Hematopoietic multipotent progenitor cell treated with erythropoietin and hydrocortisone succinate and interleukin-3 and kit ligand, for 8 days (in vitro differentiated cells): Measurements from ENCODE around the gene TSPAN17.

ENCODE experiments used
- DNase-seq: peaks from one replicate; pipeline ENCODE4 v3.0.0-alpha.2; 2015

TSPAN17 gene

DNA sequence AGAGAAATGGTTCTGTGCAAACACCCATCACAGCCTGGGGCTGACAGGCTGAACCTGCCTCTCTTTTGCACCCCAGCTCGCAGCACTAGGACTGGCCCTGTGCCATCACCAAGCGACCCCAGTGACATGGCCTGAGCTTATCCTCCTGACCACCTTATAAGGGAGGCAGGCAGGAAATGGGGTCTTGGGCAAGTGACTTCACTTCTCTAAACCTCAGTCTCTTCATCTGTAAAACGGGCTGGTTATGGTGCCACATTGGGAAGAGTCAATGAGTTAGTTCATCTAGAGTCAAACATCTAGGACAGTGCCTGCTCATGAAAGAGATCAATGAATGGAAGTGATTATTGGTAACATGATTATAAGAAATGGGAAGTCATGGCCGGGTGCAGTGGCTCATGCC is 23.1 kb upstream of the TSPAN17 start:
- DNase-seq = no peak

DNA sequence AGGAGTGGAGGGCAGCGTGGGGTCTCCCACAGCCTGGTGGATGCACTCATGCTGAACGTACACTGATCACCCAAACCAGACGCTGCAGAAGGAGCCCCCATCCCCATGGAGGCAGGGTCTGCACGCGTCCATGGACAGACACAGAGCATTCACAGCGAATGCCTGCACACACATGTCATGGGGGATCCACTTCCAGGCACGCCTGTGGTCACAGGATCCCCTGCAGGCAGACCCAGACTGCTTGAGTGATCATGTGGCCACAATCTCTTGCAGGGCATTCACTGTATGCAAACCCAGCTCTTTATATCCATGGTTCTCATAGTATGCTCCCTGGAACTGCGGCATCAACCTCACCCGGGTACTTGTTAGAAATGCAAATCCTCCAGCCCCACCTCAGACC is 22.3 kb upstream of the TSPAN17 start:
- no peak for DNase-seq

DNA sequence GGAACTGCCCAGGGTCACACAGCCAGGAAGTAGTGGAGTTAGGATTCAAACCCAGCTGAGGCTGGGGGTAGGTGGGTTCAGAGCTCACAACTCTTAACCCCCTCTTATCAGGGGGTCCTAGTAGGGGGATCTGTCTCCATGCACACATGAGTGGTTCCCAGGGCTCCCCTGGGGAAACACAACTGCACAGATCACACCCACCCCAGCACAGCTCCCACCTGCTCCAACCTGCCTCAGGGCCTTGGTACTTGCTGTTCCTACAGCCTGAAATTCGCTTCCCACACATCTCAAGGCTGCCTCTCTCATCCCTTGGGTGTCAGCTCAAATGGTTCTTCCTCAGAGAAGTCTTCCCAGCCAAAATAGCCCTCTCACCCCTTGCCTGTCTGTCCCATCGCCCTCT is 21.8 kb upstream of the TSPAN17 start:
- no peak for DNase-seq

DNA sequence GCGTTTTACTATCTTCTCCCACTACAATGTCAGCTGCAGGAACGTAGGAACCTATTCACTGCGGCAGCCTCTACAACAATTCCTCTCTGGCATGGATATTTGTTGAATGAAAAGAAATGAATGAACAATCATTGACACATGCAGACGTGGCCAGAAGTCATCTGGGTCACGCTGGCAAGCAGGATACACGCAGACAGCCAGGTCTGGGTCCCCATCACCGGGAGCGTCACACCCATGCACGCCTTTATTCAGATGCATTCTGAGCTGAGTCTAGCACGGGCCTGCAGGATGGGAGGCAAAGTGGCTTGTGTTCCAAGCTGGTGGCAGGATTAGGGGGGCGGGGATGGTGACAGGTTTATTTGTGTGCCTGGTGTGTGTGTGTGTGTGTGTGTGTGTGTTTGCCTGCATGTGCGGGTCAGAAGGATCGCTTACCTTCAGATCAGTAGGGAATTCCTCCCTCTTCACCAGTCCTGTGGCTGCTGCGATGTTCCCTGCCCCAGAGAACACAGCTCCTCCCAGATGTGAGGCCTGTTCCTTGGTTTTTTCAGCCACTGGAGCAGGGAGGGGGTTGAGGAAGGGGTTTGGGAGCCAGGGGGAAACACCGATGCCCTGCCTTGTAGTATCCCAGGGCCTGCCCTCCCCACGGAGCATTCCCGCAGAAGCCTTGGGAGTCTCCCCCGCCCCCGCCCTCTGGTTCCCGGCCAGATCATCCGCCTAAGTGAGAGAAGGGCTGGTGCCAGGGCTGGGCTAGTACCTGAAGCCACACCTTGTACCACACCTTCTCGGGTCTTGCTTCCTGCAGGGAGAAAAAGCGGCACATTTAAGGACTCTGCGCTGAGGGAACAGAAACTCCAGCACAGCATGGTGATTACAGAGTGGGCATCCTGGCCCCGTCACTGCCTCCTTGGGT is 21.1 kb upstream of the TSPAN17 start:
- DNase-seq = no peak

DNA sequence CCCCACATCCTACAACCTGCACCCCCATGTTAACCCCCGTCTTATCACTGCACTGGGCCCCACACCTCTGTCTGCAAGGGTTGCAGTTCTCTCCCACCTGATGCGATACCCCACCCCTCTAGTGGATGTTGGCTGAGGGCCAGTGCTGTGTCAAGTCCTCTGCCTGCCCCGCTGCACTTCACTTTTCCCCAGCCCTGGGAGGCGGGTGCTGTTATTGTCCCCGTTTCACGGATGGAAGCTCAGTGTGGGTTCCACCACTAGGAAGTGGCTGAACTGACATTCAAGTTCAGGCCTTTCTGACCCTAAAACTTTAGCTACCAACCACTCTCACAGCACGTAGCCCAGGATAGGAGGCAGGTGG is 20.4 kb upstream of the TSPAN17 start:
- DNase-seq = no peak

DNA sequence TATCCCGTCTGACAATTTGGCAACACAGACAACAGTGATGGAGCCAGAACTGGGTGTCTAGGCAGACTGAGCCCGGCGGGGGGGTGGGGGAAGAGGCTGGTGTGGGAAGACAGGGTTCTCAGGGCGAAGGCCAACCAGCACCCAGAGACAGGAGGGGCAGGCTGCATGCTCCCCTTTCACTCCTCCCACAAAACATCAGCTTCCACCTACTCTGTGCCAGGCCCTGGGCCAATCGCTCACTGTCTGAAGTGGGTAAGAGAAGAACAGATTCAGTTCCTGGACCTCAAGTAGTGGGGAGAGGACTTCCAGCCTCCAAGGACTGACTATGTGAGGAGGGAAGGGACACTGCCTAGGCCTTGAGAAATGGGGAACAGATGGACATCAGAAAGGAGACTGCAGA is 19.7 kb upstream of the TSPAN17 start:
- DNase-seq = no peak

DNA sequence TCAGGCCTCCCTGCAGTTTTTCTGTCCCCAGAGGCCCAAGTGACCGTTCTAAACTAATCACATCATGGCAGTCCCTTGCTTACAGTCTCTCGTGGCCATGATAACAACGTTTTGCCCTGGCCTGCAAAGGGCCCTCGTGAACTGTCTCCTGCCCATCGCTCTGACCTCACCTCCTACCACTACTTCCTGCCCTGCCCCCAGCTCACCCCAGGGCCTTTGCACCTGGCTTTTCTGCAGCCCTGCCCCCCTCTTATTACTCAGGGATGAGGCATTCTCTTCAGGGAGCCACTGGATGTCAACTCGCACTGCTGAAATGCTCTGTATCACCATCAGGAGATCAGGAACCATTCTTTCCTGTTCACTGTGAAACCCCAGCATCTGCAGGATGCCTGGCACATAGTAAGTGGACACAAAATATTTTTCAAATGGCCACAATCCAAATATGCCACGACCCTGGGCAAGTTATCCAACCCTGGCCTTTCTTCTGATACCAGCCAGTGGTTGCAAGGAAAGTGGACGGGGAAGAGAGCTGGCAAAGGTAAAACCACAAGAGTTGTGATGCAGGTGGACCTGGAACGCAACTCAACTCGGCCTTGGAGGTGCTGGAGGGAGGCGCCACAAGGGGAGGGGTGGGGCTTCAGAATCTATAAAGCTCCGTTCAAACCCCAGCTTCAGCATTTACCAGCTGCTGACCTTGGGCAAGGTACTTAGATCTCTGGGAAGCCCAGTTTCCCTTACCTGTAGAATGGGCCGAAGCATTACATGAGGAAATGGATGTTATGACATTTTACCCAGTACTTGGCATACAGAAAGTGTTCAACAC is 18.7 kb upstream of the TSPAN17 start:
- no peak for DNase-seq

DNA sequence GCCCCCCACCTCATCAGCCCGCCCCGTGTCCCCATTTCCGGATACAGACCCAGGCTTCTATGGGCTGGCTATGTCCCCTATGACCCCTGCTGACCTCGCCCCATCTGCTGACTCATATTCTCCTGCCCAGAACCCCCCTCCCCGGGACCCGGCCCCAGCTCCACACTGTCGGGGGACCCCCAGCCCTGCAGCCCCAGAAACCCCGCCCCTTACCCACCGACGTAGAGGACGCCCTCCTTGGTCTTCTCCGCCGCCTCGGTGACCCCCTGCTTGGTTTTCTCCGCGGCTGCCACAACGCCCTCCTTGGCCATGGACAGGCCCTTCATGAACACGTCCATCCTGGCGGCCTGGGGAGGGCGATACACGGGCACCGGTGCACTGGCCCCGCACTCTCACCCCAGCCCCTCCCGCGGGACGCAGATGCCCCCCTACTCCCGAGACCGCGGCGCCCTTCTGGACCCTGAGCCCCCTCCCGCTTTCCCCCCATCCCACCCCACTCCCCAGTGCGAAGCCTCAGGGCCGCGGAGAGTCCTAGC is 17.9 kb upstream of the TSPAN17 start:
- no peak for DNase-seq

DNA sequence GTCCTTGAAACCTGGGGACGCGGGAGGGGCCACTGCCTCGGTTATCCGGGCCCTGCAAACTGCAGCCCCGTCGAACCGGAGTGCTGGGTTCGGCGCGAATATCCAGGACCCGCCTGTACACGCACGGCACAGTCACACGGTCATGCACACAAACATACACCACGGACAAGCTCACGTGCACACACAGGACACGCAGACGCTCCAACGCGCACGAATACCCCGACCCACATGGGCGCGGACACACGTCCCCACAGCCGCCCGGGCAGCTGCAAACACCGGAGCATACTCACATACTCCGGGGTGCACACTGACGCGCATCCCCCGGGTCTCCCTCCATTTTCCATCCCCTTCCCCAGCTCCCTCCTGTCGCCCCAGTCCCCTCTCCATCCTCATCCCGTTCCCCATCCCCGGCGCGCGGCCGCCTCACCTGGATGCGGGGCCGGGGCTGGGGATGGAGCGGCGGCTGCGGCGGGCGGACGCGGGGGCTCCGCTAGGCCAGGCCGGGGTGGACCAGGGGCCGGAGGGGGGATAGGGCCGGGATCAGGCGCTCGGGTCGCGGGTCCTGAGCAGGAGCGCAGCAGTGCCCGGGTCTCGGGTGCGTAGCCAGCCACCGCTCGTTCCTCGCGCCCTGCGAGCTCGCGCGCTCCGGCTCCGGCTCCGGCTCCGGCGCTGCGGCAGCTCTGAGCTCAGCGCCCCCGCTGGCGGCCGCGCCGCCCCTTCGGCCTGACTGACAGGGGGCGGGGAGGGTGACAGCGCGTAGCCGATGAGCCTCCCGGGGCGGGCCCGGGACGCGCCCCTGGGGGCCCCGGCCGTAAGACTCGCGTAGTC is 17.2 kb upstream of the TSPAN17 start, which contains the start of the genes EIF4E1B and SNCB:
EIF4E1B (plus strand) TSS at position 823 of the 828 bp plus-strand sequence. CDS start 12,113 bp downstream, outside the sequence.
SNCB (minus strand) TSS at position 682 of the 828 bp plus-strand sequence. CDS start 880 bp downstream, outside the sequence.
- no peak for DNase-seq

DNA sequence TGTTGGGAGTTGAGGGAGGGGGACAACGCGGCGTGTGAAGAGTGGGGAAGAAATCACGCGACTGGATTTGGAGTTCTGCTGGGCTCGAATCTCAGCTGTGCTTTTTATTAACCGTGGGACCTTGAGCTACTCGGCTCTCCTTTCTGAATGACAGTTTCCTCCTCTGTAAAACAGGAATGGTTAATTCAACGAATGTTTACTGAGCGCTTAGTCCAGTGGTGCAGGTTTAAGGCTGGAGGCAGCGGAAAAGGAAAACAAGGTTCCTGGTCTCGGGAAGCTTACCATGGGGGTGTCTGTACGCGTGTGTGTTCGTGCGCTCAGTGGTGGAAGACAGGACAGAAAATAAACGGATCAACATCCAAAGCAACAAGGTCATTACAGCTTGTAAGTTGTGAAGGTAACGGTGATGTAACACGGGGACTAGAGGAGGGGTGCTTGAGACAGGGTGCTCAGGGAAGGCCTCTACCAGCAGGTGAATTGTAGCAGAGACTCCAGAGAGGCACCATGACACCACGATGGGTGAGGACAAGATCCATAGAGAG is 16.5 kb upstream of the TSPAN17 start:
- DNase-seq = no peak

DNA sequence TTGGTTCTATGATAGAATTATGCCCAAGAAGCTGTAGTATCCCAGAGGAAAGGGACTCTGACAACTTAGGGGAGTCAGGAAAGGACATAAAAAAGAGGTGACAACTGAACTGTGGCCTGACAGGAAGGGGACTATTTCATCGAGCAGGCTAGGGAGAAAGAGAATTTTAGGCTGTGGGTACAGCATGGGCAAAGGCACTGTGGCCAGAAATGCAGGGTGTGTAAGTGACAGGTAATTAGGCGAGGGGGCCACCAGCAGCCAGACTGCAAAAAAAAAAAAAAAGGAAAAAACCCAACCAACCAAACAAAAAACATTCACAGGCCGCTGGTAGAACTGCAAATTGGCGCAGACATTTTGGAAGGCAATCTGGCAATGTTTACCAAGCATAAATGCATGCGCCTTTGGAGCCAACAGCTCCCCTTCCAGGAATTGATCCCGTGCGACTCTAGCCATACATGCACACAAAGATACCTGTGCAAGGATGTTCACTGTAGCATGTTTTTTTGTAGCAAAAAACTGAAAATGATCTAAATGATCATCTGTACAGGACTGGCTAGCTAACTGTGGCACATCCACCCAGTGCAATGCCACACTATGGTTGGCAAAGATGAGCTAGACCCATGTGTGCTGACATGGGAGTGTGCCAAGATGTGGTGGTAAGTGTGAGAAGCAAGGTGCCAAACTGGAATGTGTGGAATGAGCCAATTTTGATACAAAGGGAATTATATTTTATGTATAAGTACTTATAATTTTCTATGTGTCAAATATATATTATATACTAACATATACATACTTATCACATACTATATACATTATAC is 15.7 kb upstream of the TSPAN17 start:
- DNase-seq = no peak

DNA sequence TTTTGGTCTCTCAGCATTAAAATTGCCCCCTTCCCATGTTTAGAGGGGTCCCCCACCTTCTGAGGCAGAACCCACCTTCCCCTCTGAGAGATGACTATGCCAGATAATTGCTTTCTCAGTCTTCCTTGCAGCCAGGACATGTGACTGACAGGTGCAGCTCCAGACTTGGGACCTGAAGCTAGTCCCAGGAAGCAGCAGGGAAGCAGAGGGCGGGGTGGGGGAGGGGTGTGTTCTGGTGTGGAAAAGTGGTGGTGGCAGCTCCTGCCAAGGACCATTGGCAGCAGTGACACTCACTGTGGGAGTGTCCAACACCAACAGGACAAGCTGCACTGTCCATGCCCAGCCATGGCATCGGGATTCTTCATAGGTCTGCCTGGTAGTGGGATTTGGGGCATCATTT is 14.5 kb upstream of the TSPAN17 start:
- DNase-seq = no peak

DNA sequence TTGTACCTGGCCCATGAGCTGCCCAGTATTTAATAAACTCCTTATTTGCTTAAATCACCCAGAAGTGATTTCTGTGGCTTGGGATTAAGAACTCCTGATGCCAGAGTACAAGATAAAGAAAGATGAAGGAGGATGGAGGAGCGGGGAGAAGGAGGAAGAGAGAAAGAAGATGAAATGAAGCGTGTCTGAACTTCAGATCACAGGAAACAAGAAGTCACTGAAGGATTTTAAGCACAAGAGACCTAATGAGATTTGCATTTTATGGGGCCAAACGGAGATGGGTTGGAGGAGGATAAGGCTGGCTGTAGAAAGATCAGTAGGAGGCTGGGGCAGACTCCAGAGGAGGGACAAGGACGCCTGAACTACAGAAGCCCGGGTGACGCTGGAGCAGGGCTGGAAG is 13.7 kb upstream of the TSPAN17 start:
- no peak for DNase-seq

DNA sequence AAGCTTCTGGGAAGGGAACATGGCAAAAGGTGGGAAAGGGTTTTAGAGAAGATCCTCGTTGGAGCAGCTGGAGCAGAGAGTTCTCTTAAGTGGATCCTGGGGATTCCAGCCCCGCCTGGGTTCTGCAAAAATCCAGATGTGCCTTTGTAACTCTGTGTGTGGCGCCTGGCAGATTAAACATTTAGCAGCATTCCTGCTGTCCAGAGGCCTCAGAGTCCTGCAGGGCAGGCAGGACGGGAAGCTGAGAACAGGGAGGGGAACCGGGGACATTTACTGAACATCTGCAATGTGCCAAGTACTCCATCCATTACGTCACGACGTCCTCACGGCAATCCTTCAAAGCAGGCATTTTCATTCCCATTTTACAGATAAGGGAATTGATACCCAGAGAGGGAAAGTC is 10.9 kb upstream of the TSPAN17 start:
- no peak for DNase-seq

DNA sequence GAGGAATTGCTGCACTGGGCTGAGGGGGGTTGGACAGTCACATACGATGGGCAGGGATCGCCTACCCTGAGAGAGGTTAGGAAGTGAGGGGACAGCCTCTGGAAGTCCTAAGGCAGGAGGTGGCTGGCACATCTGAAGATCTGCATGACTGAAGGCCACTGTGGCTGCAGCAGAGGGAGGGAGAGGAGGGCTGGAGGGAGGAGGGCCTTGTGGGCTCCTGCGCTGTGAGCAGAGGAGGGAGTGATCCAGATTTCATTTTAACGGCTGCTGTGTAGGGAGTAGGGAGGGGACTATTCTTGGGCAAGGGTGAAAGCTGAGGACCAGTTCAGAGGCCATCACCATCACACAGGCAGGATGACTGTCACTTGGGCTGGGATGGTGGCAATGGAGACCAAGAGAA is 9.7 kb upstream of the TSPAN17 start:
- DNase-seq = no peak

DNA sequence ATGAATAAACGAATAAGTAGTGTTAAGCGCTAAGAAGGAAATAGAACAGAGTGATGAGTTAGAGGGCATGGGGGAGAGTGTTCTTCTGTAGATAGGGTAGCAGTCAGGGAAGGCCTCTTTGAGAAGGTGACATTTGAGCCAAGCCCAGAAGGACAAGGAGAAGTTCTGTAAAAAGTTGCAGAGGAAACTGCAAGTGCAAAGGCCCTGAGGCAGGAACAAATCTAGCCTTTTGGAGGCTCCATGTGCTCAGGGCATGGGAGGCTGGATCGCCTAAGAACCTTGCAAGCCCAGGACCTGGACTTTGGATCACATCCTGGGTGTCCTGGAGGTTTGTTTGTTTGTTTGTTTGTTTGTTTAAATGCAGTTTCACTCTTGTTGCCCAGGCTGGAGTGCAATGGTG is 8.8 kb upstream of the TSPAN17 start:
- no peak for DNase-seq

DNA sequence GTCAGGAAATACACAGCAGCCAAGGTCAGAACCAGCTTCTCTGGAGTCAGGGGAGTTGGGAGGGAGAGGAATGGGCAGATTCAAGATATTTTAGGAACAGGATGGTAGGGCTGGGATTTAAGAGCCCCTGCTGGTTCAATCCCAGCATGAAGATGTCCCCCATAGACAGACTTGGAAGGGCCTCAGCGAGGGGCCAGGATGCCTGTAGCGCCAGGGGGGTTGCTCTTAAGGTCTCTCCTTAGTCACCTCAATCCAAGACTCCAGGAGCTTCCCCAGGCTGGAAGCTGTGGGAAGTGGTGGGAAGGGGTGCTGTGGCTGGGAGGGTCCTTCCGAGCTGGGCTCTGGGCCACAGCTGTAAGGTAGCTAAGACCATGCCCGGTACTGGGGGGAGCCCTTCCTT is 8.1 kb upstream of the TSPAN17 start:
- no peak for DNase-seq

DNA sequence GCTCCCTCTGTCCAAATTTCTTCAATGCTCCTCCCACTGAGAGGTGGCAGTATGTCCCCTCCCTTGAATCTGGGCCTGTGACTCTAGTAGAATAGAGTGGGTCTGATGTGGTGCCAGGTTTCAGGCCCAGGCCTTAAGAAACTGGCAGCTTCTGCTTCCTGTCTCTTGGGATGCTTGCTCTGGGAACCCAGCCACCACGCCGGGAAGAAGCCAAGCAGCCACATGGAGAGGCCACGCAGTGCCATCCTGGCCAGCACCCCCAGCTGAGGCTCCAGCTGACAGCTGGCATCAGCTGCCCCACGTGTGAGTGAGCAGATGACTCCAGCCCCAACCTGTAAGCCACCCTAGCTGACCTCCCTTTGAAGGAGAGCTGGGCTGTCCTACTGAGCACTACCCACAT is 7.3 kb upstream of the TSPAN17 start:
- DNase-seq = no peak

DNA sequence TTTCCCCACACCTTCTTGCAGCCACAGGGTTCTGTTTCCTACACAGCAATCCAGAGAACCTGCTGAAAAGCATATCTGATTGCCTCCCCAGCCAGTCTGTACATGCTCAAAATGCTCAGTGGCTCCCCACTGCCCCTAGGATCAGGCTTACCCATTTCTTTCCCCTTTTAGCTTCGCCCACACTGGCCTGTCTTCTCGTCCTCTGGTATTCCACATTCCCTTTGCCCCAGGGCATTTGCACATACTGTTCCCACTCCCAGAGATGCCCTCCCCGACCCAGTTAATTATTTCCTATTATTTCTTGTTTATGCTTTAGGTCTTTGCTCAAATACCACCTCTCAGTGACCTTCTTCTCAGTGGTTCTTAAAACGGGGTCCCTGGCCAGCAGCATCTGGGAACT is 6.7 kb upstream of the TSPAN17 start:
- DNase-seq = no peak

DNA sequence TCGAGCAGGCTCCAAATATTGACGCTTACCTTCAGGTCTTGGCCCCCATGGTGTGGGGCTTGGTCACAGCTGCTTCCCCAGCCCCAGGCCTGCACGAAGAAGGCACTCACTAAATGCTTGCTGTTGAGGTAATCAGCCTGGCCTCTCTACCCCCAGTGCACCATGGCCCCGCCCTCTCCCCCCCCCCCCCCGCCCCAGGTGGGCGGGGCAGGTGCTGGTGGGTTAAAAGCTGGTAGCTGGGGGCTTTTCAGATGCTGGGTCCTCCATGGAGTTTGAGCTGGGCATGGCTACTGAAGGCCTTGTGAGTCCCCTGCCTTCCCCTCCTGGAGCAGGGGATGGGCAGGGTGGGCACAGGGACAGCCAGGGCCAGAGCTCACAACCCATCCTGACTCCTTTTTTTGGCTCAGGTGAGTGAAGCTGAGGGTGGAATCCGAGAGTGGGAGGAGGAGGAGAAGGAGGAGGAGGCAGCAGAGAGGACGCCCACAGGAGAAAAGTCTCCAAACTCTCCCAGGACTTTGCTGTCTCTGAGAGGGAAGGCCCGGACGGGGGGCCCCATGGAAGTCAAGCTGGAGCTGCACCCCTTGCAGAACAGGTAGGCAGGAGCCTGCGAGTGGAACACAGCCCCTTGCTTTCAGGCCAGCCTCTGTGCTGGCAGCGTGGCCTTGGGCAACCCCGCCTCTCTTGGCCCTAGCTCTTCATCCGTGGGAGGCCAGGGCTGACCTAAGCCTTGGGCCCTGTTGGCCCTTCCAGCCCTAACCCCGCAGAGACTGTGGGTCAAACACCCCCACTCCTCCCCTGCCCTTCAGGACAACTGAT is 4.4 kb upstream of the TSPAN17 start:
- DNase-seq = no peak
